SK-N-SH (cell line): Measurements from ENCODE around the gene ZNF576. TPM values are rescaled to one million over a fixed set of nuclear protein-coding genes. Genes with fewer than 3 reads are reported as not detected.
A peak's percentile ranks its signal among the peaks of the same experiment; 100 is the strongest.

ENCODE experiments used
- CTCF ChIA-PET: fragments of 300-600, 350-600 bp; formaldehyde crosslinking; extraction: SDS; loops from one replicate; lab custom pipeline; 2021; lab: Yijun Ruan, JAX
- POLR2A ChIA-PET: fragments of 350-600 bp; sonication (Branson Sonifier 250); formaldehyde crosslinking; extraction: SDS; loops from one replicate; lab custom pipeline; 2020; ENCODE audit warnings: antibody characterized with exemption, inconsistent platforms; lab: Yijun Ruan, JAX
- DNase-seq: peaks from one replicate; pipeline ENCODE4 v3.0.0; 2012
- H2AFZ ChIP-seq: fragments of 200-600 bp; sonication (generic); 2 replicates; pipeline ENCODE4 v1.8.1; 2016; ENCODE audit warnings: antibody characterized with exemption, mild to moderate bottlenecking, low read depth
- H3F3A ChIP-seq: fragments of 200-600 bp; sonication (generic); replicated peaks from 2 replicates; pipeline ENCODE3; 2016; ENCODE audit warnings: antibody characterized with exemption, mild to moderate bottlenecking; ENCODE audit not compliant: insufficient read depth
- H3K27ac ChIP-seq, 2 experiments: fragments of 200-500 bp in 1 of 2; fragments of 200-600 bp in 1 of 2; sonication (Bioruptor generic) in 1 of 2; sonication (generic), shearing (Covaris generic) in 1 of 2; 2 replicates each; pipeline versions ENCODE4 v1.5.1 to v1.6.1; 2014 to 2016; ENCODE audit warnings: low read depth in 2 of 2, inconsistent platforms in 1 of 2, low read length in 1 of 2, mild to moderate bottlenecking in 1 of 2, mixed read lengths in 1 of 2
- H3K27me3 ChIP-seq: fragments of 200-600 bp; sonication (generic), shearing (Covaris generic); 2 replicates; pipeline ENCODE4 v1.6.1; 2016; ENCODE audit warnings: mixed run types; ENCODE audit not compliant: insufficient read depth
- H3K36me3 ChIP-seq, 2 experiments: fragments of 200-500 bp in 1 of 2; fragments of 200-600 bp in 1 of 2; sonication (Bioruptor generic) in 1 of 2; sonication (generic) in 1 of 2; replicated peaks in 1 of 2; 2 replicates each; pipeline versions ENCODE3 to v1.5.1; 2014 to 2016; ENCODE audit warnings: low read length in 1 of 2, mild to moderate bottlenecking in 1 of 2; ENCODE audit not compliant: insufficient read depth in 2 of 2, control insufficient read depth in 1 of 2
- H3K4me1 ChIP-seq, 2 experiments: fragments of 200-500 bp in 1 of 2; fragments of 200-600 bp in 1 of 2; sonication (Bioruptor generic) in 1 of 2; sonication (generic), shearing (Covaris generic) in 1 of 2; 2 replicates each; pipeline versions ENCODE4 v1.5.1 to v1.6.1; 2014 to 2016; ENCODE audit warnings: low read depth in 1 of 2, low read length in 1 of 2, mixed run types in 1 of 2; ENCODE audit not compliant: insufficient read depth in 2 of 2, control insufficient read depth in 1 of 2
- H3K4me2 ChIP-seq: fragments of 200-600 bp; sonication (generic), shearing (Covaris generic); 2 replicates; pipeline ENCODE4 v1.6.1; 2017; ENCODE audit warnings: mixed run types
- H3K4me3 ChIP-seq, 2 experiments: fragments of 200-500 bp in 1 of 2; fragments of 200-600 bp in 1 of 2; sonication (Bioruptor generic) in 1 of 2; sonication (generic), shearing (Covaris generic) in 1 of 2; 2 replicates each; pipeline versions ENCODE4 v1.5.1 to v1.8.1; 2014 to 2016; ENCODE audit warnings: low read depth in 2 of 2, inconsistent platforms in 1 of 2, low read length in 1 of 2, mild to moderate bottlenecking in 1 of 2, mixed read lengths in 1 of 2, moderate library complexity in 1 of 2
- H3K79me2 ChIP-seq: fragments of 200-600 bp; sonication (generic); 2 replicates; pipeline ENCODE4 v1.8.1; 2017; ENCODE audit warnings: mild to moderate bottlenecking; ENCODE audit not compliant: insufficient read depth
- H3K9ac ChIP-seq: fragments of 200-600 bp; sonication (generic); 2 replicates; pipeline ENCODE4 v1.6.1; 2017; ENCODE audit warnings: mixed run types
- H3K9me2 ChIP-seq: fragments of 200-600 bp; sonication (generic); 2 replicates; pipeline ENCODE4 v1.6.1; 2017; ENCODE audit warnings: mixed run types
- H3K9me3 ChIP-seq: fragments of 200-600 bp; sonication (generic); 2 replicates; pipeline ENCODE4 v1.6.1; 2017; ENCODE audit warnings: mixed run types, mild to moderate bottlenecking, moderate library complexity
- H4K20me1 ChIP-seq: fragments of 200-600 bp; sonication (generic); 2 replicates; pipeline ENCODE4 v1.6.1; 2017; ENCODE audit warnings: mild to moderate bottlenecking, mixed run types; ENCODE audit not compliant: insufficient read depth
- ELF1 ChIP-seq: IDR thresholded peaks from 2 replicates; pipeline ENCODE4 v1.4.0; 2012
- FOSL2 ChIP-seq: IDR thresholded peaks from 2 replicates; pipeline ENCODE4 v1.4.0; 2012; ENCODE audit warnings: low read depth, mild to moderate bottlenecking, moderate library complexity, borderline replicate concordance
- GABPA ChIP-seq: IDR thresholded peaks from 2 replicates; pipeline ENCODE4 v1.4.0; 2012; ENCODE audit warnings: low read depth, mild to moderate bottlenecking
- GATA2 ChIP-seq: sonication (generic); formaldehyde crosslinking; IDR thresholded peaks from 2 replicates; pipeline ENCODE4 v1.5.0; 2020; ENCODE audit warnings: mild to moderate bottlenecking, missing genetic modification reagents
- JUND ChIP-seq: IDR thresholded peaks from 2 replicates; pipeline ENCODE4 v1.4.0; 2012
- MXI1 ChIP-seq: IDR thresholded peaks from 2 replicates; pipeline ENCODE4 v1.6.1; 2012; ENCODE audit warnings: mild to moderate bottlenecking, low read depth, low read length, improper control_type of control experiment
- NFIC ChIP-seq: IDR thresholded peaks from 2 replicates; pipeline ENCODE4 v1.4.0; 2012; ENCODE audit warnings: borderline replicate concordance
- NRF1 ChIP-seq: IDR thresholded peaks from 2 replicates; pipeline ENCODE4 v1.6.1; 2012; ENCODE audit warnings: low read depth, mild to moderate bottlenecking, low read length
- POLR2AphosphoS5 ChIP-seq: IDR thresholded peaks from 2 replicates; pipeline ENCODE4 v1.6.1; 2012; ENCODE audit warnings: low read depth, low read length
- RAD21 ChIP-seq: IDR thresholded peaks from 2 replicates; pipeline ENCODE4 v1.6.1; 2012; ENCODE audit warnings: mild to moderate bottlenecking, low read length
- RXRA ChIP-seq: IDR thresholded peaks from 2 replicates; pipeline ENCODE4 v1.4.0; 2012; ENCODE audit warnings: low read depth, mild to moderate bottlenecking, borderline replicate concordance
- SIN3A ChIP-seq: IDR thresholded peaks from 2 replicates; pipeline ENCODE4 v1.6.1; 2012; ENCODE audit warnings: low read depth, mild to moderate bottlenecking, low read length, moderate library complexity, borderline replicate concordance
- TAF1 ChIP-seq: IDR thresholded peaks from 2 replicates; pipeline ENCODE4 v1.6.1; 2012; ENCODE audit warnings: low read depth, mild to moderate bottlenecking, low read length, moderate library complexity, borderline replicate concordance
- TCF12 ChIP-seq: IDR thresholded peaks from 2 replicates; pipeline ENCODE4 v1.4.0; 2012
- YY1 ChIP-seq: IDR thresholded peaks from 2 replicates; pipeline ENCODE4 v1.4.0; 2012; ENCODE audit warnings: low read depth, mild to moderate bottlenecking
- WGBS: methylation state at CpG from one replicate; pipeline ENCODE4 v1.1.6; 2017; ENCODE audit warnings: low lambda C conversion rate; 5-methylcytosine and 5-hydroxymethylcytosine counted together
- polyA plus RNA-seq, 3 experiments: library from polyadenylated mRNA; depleted of rRNA; stranded (reverse); fragments of >200 nt; gene quantifications; 2 replicates each; pipeline ENCODE4 v1.2.3, GENCODE V29; 2012
- TF ChIP-seq, protein P1 (sequence below): IDR thresholded peaks from 2 replicates; pipeline ENCODE4; 2012

Gene ZNF576
- polyA plus RNA-seq, 1 of the 3 experiments (the other 2 are of a cell fraction), result 12.8 TPM

DNA sequence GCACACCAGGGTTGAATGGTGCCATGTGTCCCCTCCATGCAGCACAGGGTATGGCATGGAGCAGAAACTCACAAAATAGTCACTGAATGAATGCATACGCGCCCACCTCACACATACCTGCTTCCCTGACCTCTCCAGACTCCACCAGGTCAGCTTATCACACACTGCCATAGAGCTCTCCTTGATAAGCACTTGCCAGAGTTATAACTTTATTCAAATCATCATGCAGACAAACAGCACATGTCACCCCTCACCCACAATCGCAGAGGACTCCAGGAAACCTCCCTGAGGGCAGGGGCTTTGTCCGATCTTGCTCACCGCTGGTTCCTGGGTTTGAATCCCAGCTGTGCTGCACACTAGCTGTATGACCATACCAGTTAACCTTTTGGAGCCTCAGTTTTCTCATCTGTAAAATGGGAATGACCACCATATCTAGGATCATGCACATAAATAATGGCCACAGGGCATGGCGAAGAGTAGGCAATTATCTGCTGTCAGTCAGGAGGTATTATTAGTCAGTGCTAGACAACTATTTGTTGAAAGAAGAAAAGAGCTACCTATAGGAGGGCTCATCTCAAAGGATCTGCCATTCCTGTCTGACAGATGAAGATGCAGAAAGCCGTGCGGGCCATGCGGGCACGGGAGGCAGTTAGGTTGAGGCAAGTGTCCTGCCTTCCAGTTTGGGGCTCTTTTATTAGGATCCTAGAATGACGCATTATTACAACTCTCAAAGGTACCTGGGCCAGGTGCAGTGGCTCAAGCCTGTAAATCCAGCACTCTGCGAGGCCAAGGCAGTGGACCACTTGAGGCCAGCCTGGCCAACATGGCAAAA, 35.0 kb upstream of the ZNF576 start:
- Histone ChIP-seq H3K4me3 (no peak overlapping the region), H3K36me3 (peaks cover 7 to 11% of the 10 kb centered on the region in 2 experiments), H3K27ac (no peak overlapping the region), H3K9ac (no peak overlapping the region), H4K20me1 (0 out of 2 replicates have a peak, but pooled peaks cover 2% of the 10 kb centered on the region), H2AFZ (no peak overlapping the region), H3K4me1 (peaks cover 0 to 14% of the 10 kb centered on the region in 2 experiments; a peak in 1 of 4 replicates), H3K9me3 (no peaks in the 10 kb centered on the region), H3K9me2 (no peaks in the 10 kb centered on the region), H3K27me3 (no peaks in the 10 kb centered on the region), H3K79me2 (peaks cover 16% of the 10 kb centered on the region; the same call in 1 of the 2 replicates), H3F3A (peaks cover 30% of the 10 kb centered on the region), H3K4me2 (no peak overlapping the region)
- 98% methylated on average over 12 of the region's 12 CpGs for WGBS
- no peak for DNase-seq
- POLR2A ChIA-PET, result interaction anchor here (0.6 kb wide), 1 partner anchor 232 kb away, joined by 3 read pairs; no protein-coding TSS in a partner anchor
- CTCF ChIA-PET, result interaction anchor here (0.6 to 1.3 kb wide), 2 partner anchors 11 to 33 kb away, joined by 3 read pairs; no protein-coding TSS in a partner anchor
- TF ChIP-seq NFIC (no peak), YY1 (no peak), TAF1 (no peak), RAD21 (no peak), POLR2AphosphoS5 (no peak), MXI1 (no peak), SIN3A (no peak)

DNA sequence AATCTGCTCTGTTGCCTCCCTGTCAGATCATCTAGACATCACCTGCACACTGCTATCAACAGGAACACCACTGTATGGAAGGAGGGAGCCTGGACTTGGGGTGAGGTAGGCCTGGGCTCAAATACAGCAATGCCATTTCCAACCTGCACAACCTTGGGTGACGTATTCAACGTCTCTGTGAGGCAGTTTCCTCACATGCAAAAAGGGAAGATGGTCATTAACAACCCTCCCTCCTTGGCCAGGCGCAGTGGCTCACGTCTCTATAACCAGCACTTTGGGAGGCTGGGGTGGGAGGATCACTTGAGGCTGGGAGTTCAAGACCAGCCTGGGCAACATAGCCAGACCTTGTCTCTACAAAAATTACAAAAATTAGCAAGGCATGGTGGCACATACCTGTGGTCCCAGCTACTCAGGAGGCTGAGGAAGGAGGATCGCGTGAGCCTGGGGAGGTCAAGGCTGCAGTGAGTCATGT, 34.1 kb upstream of the ZNF576 start:
- Histone ChIP-seq H3F3A (peaks cover 26% of the 10 kb centered on the region), H3K4me2 (no peak overlapping the region), H3K27ac (peak overlapping the region in 1 of 2 experiments; percentile 62; a peak in 1 of 4 replicates)
- CTCF ChIA-PET, result interaction anchor here (1.7 kb wide), 1 partner anchor 33 kb away, joined by 6 read pairs; no protein-coding TSS in a partner anchor
- 95% methylated on average over 6 of the region's 6 CpGs for WGBS
- no peak for TF ChIP-seq GATA2 (CRISPR knock-in tag)
- TF ChIP-seq, all 33 proteins: peak for 0
- Histone ChIP-seq H3K27me3 (no peaks in the 10 kb centered on the region), H3K4me1 (peaks cover 0 to 14% of the 10 kb centered on the region in 2 experiments; a peak in 1 of 4 replicates), H3K36me3 (peaks cover 3 to 11% of the 10 kb centered on the region in 2 experiments), H3K9me3 (no peaks in the 10 kb centered on the region), H3K79me2 (peaks cover 21% of the 10 kb centered on the region; the same call in 1 of the 2 replicates), H3K4me3 (no peak overlapping the region), H2AFZ (no peak overlapping the region), H4K20me1 (0 out of 2 replicates have a peak, but pooled peaks cover 2% of the 10 kb centered on the region), H3K9ac (no peak overlapping the region), H3K9me2 (no peaks in the 10 kb centered on the region)
- POLR2A ChIA-PET, result no interaction called here
- no peak for DNase-seq

DNA sequence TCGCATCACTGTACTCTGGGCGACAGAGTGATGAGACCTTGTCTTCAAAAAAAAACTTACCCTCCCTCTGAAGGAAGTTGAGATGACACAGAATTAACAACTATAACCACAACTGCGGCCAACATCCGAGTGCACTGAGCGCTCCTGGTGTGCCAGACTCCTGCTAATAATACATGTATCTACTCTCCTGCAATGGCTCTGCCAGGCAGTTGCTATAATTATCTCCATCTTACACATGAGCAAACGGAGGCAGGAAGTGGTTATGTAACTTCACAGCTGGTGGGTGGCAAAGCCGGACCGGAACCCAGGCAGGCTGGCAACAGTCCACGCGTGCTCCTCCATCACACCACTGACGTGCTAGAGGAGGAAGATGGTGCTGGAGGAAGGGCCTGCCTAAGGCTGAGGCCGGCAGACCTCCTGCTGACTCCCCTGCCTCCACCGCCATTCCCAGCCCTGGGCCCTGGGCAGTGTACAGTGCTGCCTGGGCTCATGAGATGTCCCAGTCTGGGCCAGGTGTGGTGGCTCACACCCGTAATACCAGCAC, 33.6 kb upstream of the ZNF576 start:
- DNase-seq, result no peak
- ChIA-PET CTCF (interaction anchor here (1.7 to 2.7 kb wide), 2 partner anchors 8 to 32 kb away, joined by 6 to 21 read pairs; no protein-coding TSS in a partner anchor), POLR2A (no interaction called here)
- Histone ChIP-seq H2AFZ (no peak overlapping the region), H3F3A (peaks cover 21% of the 10 kb centered on the region), H3K9ac (no peak overlapping the region), H3K27me3 (no peaks in the 10 kb centered on the region), H3K4me3 (no peak overlapping the region), H3K4me1 (peaks cover 0 to 14% of the 10 kb centered on the region in 2 experiments; a peak in 1 of 4 replicates), H4K20me1 (0 out of 2 replicates have a peak, but pooled peaks cover 2% of the 10 kb centered on the region), H3K27ac (peak overlapping the region in 1 of 2 experiments; percentile 62; a peak in 2 of 4 replicates), H3K4me2 (0 out of 2 replicates have a peak overlapping the region, but pooled peaks have one; percentile 43), H3K9me3 (no peaks in the 10 kb centered on the region), H3K79me2 (peaks cover 26% of the 10 kb centered on the region; the same call in 1 of the 2 replicates), H3K36me3 (peaks cover 3 to 11% of the 10 kb centered on the region in 2 experiments), H3K9me2 (no peaks in the 10 kb centered on the region)
- 69% methylated on average over 14 of the region's 14 CpGs for WGBS
- TF ChIP-seq, protein P1, sequence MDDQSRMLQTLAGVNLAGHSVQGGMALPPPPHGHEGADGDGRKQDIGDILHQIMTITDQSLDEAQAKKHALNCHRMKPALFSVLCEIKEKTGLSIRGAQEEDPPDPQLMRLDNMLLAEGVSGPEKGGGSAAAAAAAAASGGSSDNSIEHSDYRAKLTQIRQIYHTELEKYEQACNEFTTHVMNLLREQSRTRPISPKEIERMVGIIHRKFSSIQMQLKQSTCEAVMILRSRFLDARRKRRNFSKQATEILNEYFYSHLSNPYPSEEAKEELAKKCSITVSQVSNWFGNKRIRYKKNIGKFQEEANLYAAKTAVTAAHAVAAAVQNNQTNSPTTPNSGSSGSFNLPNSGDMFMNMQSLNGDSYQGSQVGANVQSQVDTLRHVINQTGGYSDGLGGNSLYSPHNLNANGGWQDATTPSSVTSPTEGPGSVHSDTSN, result no peak
- TF ChIP-seq RAD21 (no peak), NRF1 (no peak), ELF1 (no peak), POLR2AphosphoS5 (no peak), JUND (no peak), RXRA (no peak), GABPA (no peak), FOSL2 (0 out of 2 replicates have a peak, but pooled peaks have one; percentile 16), TCF12 (0 out of 2 replicates have a peak, but pooled peaks have one; percentile 22)
